CD4-positive, alpha-beta T cell treated with Interleukin-4 for 1 hour (primary cell): ENCODE data around the gene RPL10A.

Source experiments
- DNase-seq, 2 donors: peaks; one replicate each; pipeline ENCODE4 v3.0.0-alpha.2; 2020 to 2022

RPL10A gene

DNA sequence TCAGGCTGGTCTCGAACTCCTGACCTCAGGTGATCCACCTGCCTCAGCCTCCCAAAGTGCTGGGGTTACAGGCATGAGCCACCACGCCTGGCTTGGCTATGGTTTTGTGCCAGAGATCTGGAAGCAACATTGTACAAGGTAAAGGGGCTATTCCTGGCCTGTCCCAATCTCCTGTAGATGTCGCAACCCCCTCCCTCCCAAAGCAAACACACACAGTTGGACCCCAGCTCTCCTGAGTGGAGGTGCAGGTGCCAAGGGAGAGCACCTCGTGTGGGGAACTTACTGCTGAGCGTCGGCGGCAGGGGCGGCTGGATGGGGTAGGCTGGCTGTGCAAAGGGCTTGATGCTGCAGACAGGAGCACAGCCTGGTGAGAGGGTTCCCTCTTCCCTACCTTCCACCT lies 8.8 kb downstream of the RPL10A start:
- DNase-seq = no peak

DNA sequence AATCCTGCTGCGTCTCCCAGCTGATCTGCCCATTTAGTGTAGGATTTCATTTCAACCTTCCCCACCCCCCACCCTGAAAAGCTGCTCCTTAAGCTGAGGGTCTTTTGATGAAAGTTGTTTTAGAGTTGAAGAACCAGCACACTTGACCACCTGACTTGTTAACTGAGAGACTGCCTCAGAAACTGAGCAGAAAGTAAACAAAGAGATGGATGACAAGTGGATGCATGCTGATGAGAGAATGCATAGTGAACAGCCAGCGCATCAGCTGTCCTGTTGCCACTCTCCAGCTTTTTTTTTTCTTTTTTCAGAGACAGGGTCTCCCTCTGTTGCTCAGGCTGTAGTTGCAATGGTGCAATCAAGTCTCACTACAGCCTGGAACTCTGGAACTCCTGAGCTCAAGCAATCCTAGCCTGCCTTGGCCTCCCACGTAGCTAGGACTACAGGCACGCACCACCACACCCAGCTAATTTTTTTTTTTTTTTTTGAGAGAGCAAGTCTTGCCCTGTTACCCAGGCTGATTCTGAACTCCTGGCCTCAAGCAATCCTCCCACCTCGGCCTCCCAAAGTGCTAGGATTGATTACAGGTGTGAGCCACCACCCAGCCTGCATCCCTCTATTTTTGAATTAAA lies 9.5 kb downstream of the RPL10A start:
- no peak for DNase-seq

DNA sequence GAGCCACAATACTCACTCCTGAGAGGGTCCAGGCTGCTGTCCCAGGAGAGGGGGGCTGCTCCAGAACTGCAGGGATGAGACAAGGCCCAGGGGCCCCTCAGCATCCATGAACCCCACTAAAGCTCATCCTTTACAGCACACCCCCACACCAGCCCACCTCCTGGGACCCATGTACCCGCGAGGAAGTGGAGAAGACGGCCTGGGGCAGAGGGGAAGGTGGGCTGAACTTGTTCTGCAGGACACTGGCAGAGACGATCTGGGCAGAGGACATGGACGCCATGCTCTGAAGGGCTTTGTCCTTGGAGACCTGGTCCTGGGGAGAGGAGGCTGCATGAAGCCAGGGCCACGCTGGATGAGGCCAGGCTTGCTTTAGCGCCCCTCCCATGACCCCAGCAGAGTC lies 10.1 kb downstream of the RPL10A start:
- no peak for DNase-seq

DNA sequence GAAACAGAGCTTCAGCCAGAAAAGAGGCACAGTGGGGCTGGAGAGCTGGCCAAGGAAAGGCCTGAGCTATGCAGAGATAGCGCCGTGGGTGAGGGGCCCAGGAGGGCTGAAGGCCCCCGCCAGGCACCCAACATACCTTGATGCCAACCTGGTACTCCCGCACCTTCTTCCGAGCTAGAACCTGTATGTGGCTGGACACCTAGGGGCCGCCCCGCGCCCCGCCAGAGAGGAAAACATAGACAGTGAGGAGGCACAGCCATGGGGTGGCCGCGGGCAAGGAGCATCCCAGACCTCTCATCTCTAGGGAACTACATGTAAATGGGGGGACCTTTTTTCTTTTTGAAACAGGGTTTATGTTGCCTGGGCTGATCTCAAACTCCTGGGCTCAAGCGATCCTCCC lies 12.0 kb downstream of the RPL10A start:
- no peak for DNase-seq

DNA sequence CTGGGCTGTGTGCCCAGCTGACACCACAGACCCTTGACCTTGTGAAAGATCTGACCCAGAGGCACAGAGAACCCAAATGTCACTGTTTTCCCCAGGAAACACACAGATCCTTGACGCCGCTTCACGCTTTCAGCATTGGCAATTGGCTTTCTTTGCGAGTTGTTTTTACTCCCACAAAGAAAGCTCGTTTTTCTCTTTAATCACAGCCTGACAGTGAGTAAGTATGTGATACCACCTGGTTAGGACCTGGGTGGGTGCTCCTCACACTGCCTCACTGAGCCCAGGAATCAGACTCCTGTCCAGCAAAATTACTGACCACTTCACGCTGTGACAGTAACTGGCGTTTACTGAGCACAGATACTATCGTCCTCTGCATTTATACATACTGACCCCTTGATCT lies 13.0 kb downstream of the RPL10A start:
- no peak for DNase-seq

DNA sequence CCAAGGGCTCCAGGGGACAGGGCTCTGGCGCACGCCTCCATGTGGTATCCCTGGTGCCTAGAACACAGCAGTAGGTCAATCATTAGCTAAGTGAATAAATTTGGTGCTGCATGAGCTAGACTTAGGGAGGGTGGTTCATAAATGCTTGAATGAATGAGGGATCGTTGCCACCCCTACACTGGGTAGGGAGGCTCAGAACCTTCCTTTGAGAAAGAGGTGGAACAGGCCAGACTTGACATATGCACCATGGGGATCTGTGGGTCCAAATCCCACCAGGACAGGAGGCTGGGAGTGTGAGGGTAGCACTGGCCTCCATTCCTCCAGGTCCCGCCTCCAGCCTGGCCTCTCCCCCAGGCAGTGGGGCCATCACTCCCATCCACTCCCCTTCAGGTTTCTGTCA lies 14.9 kb downstream of the RPL10A start:
- DNase-seq = no peak

DNA sequence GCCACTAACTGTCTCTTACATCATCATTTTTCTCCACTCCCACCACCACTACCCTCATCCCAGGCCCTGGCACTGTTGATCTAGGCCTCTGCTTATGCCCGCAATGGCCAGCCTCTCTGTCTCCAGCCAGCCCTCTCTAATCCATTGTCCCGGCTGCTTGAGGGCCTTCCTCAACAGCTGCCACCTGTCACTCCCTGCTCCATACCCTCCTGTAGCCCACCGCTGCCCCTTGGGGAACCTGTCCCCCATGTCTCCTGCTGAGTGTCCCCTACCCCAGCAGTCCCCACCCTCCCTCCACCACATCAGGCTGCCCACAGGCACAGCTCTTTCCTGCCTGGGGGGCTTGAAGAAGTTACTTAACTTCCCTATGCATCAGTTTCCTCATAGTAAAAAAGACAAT lies 15.3 kb downstream of the RPL10A start:
- DNase-seq = no peak

DNA sequence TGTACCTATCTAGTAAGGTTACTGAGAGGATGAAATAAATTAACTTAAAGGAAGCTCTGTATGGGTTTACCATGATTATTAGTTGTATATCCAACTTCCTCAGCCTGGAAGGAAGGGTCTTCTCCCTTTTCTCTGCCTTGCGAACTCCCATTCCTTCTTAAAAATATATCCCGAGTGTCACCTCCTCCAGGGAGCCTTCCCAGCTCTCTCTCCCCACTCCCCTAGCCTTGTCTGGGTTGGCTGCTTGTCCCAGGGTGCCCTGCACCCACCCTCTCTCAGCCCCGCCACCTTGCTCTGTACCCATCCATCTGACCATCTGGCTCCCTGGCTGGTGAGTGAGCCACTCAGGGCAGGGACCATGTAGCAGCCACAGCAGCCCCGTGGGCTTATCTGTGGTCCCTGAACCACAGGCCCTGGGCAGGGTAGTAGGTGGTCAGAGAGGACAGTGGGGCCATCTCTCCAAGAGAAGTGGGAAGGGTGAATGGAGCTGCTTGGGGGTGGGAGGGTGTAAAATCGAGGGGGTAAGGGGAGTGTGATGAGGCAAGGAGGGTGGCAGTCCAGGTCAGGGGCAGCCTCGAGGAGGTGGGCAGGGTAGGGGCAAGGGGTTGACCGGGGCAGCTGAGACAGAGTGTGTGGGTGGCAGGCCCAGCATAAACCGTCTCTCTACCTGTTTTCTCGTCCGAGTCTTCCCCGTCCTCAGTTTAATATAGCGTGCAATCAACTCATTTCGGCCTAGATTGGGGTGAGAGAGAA lies 15.9 kb downstream of the RPL10A start:
- no peak for DNase-seq

DNA sequence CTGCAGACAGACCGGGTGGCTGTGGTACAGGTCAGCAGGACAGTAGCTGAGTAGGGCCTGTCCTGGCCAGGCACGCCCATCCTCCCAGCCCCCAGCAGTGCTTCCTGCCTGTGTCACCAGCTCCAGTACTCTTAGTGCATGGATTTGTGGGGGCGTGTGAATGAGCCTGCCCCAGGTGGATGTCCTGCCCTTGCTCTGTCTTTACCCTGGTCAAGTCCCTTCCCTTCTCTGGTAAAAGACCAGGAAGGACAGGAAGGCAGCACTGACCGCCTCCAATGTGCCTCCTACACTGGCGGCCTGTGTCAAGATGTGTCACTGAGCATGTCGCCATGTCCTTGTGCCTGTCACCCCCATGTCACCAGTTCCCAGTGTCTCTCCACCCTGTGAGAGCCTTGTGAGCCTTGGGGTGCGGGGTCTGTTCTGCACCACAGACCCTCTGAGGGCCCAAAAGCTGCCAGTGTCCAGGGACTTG lies 16.8 kb downstream of the RPL10A start:
- no peak for DNase-seq

DNA sequence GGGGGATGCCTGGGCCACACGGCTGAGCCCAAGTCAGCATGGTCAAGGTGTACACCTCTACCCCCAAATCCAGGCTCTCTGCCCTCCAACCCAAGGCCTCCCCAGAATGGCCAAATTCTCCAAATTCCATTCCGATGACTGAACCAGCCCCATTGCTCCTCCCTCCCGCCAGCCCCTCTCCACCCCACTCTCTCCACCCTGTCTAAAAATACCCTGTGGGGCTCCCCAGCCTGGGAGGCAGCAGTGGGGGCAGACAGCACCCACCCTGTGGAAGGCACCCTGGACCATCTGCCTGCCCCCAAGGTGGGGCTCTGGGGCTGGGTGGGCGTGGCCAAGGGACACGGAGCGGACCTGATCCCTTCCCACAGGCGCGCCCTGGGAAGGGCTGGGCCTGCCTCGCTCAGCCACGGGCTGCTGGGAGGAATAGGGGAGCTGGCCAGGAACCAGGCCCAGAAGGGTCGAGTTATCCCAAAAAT lies 17.2 kb downstream of the RPL10A start:
- no peak for DNase-seq

DNA sequence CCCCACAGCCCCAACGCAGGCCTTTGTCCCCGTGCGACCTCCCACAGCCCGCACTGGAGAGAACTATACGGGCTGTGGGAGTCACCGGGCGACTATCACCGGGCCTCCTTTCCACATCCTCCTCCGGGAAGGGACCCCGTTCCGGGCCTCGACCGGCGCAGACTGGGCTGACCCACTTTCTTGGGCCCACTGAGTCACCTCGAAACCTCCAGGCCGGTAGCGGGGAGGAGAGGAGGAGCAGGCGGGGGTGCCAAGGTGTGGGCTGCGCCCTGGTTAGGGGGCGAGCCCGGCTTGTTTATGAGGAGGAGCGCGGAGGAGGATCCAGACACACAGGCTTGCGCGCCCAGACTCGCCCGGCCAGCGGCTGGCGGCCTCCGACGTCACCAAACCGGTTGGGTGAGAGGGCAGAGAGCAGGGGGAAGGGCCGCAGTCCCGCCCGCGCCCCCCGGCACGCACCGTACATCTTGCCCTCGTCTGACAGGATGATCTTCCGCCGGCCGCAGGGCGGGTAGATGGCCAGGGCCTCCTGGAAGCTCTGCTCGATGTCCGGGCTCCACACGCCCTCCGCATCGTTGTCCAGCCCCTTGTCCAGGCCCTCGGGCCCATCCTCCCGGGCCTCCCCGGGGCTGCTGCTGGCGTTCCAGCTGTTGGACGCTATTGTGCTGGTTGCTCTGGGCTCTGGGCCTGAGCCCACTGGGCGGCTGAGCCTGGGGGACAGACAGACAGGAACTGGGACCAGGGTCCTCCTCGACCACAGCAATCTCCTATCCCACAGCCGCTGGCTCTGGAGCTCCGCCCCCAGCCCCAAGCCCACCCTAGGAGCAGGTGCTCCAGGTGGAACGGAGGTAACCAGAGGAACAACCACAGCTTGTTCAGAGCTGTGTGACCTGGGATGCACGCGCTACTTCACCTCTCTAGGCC lies 18.1 kb downstream of the RPL10A start:
- no peak for DNase-seq

DNA sequence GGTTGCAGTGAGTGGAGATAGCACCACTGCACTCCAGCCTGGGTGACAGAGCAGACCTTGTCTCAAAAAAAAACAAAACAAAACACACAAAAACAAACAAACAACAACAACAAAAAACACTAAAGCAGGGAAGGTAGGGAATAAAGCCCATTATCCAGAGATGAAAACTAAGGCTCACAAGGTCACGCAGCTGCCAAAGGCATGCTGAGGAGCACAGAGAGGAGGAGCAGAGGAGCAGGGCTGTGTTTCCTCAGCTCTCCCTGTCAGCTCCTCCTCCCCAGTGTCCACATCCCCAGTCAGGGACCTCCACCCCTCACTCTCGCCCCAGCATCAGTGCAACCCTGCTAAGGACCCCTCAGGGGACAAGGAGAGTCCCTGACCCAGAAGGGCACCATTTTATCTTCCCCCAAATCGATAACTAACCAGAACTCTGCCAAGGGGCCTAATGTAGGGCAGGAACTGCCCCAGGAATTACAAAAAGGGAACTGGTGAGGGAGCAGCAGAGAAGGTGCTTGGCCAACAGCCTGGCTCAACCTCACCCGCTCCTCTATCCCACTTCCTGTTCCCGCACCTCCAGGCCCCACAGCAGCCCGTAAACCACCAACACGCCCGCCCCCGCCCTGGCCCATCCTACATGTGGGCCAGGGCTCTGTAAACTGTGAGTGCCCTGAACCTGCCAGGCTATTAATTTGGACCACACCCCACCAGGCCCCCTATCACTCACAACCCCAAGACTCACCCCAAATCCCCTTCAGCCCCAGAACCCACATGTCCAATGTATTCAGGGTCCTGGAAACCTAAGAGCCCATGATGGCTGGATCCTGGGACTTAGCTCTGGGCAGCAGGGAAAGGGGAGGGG lies 19.7 kb downstream of the RPL10A start:
- no peak for DNase-seq

DNA sequence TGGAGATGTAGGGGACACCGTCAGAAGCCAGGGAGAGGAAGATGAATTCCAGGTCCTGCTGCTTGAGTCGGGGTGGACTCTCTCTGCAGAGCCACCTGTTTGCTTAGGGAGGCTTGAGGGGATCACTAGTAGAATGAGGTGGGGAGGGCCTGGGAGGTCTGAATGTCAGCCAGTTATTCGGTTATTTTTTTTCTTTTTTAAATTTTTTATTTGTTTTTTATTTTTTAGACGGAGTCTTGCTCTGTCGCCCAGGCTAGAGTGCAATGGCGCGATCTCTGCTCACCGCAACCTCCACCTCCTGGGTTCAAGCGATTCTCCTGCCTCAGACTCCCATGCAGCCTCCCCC lies 20.3 kb downstream of the RPL10A start:
- DNase-seq = no peak

DNA sequence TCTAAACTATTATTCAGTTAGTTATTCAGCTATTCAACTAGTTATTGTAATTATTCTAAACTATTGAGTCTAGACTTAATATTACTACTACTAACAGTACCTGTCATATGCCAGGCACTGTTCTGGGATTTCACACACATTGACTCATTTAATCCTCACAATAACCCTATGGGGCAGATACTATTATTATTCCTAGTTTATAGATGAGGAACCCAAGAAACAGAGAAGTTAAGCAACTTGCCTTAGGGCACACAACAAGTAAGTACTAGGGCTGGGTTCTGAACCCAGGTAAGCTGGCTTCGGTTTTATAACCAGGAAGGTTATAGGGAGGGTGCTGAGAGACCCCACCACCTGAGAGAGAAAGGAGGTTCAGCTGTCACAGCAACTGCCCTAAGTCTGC lies 20.9 kb downstream of the RPL10A start:
- no peak for DNase-seq

DNA sequence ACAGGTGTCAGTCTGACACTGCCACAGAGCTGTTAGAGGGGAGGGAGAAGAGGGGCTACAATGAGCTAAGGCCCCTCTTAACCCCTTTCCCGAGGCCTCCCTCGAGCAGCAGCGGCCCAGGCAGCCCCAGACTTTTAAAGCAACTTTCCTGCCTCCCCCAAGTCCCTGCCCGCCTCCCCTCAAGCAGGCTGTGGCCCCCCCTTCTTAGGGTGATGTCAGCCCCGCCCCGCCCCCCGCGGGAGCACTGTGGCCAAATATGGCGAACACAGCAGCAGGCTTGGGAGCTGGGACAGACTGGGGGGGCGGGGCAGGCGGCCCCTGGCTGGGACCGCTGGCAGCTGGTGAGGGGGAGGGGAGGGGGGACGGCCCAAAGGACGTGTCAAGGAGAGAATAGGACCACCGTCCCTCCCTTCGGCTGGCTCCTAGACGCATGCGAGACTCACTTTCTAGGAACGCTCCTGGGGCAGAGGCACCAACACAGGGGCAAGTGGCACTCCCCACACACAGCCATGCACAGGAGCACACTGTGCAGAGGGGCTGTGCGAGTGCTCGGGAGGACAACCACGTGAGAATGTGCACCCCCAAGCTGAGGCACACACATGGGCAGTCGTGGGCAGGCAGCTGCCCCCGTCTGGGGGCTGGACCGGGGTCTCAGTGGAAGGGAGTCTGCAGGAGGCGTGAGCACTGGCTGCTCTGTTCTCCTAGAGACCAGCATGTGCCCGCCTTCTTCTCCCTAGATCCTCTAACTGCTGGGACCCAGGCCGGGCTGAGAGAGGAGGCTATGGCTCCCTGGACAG lies 22.0 kb downstream of the RPL10A start:
- no peak for DNase-seq

DNA sequence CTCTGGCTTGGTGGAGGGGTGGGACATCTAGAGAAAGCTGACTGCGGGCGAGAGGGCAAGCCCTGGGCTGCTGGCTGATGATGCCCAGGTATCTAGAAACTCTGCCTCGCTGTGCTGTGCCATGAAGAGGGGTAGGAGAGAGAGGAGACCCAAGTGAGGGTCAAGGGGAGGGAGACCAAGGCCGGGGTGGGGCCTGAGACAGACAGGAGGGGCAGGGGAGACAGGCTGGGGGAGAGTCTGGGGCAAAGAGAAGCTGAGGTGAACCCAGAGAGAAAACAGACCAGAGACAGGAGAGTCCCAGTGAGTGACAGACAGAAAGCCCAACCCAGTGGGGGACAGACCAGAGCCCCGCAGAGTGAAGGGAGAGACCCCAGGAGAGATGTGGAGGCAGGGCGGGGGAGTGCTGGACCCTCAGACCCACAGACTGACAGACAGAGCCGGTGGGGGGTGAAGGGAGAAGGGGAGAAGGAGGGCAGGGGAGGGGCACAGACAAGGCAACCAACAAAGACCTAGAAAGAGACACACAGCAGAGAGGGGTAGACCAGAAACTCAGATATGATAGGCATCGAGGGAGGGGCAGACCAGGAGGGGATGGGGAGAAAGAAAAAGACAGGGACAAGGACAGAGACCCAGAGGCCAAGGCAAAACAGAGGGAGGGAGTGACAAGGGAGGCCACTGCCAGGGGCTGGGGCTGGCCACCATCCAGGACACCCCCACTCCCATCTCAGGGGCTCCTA lies 22.8 kb downstream of the RPL10A start:
- DNase-seq = no peak

DNA sequence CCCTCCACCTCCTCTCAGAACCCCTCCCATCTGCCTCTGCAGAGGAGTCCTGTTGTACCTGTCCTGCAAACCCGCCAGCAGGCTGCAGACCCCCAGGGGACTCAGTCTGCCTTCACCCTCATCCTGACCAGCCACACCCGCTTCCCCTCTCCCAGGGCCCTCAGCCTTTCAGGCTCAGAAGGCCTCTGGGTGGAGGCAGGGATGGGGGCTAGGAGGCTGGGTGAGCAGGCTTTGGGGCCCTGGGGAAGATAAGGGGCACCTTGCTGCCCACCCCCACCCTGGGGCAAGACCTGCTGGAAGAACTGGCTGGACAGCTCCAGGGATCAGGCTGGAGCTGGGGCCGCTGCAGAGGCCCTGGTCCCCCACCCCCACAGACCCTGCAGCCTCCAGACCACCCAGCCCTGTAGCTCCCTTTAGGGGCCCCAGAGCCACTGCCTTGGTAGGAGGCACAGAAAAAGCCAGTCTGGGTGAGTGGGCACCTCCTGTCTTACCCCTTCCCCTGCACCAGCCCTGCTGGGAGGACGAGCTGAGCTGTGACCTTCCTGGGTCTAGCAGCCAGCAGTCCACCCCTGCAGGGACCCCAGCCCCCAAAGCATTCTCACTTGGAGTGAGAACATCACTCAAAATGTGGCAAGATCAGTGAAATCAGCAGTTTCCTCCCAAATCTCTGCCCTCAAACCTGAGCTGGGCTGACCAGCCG lies 23.5 kb downstream of the RPL10A start:
- DNase-seq = no peak

DNA sequence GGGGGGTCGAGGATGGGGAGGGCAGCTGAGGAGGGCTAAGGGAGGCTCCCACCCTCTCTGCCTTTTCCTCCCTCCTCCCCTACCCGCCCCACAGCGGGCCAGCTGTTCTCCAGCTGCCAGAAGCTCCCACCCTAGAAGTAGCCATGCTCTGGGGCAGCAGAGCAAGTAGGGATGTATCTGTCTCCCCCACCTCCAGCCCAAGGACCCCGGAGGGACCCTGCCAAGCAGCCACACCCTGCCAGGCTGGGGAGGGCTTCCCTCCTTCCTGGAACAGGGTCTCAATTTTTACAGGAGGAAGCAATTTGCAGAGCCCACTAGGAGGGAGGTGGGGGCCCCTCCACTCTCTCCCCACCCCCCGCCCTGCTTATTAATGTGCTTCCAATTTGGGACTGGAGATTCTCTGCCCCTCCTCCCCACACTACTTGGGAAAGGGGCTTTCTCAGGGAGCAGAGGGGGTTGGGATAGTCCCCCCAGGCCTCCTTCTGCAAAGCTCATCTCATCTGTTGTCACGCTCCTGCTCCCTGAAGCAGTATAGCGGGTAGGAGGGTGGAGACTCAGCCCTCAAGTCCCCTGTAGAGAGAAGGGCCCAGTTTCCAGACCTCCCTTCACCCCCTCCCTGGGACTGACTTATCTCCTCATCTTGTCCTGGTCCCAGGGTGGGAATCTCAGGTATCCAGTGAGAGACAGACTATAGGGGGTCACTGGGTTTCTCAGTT lies 24.2 kb downstream of the RPL10A start:
- DNase-seq = no peak

DNA sequence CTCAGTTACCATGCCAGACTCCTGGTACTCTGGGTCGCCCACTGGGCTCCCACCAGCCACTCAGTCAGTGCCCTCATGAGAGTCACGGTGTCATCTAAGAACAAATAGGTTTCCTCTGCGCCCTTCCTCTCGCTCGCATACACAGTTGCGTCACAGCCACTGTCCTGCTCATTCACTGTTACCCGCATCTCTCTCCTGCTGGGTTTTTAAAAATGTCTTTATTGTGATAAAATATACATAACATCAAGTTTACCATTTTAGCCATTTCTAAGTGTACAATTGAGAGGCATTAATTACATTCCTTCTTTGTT lies 24.7 kb downstream of the RPL10A start:
- no peak for DNase-seq
